Endothelial cell of umbilical vein (primary cell): ENCODE measurements around the gene SYNE1. TPM values are rescaled to one million over a fixed set of nuclear protein-coding genes. Genes with fewer than 3 reads are reported as not detected.

Experiments used
- BruUV-seq: library from RNA; stranded (reverse); fragments of 400-500 nt; replicated peaks from 2 replicates; lab custom pipeline; 2021; lab: Mats Ljungman, UMichigan
- CTCF ChIA-PET: fragments of 300-600, 350-600 bp; sonication (Branson Sonifier 250); formaldehyde crosslinking; loops from one replicate; lab custom pipeline; 2021; ENCODE audit warnings: antibody characterized with exemption, inconsistent platforms; lab: Charles Lee
- POLR2A ChIA-PET: fragments of 300-600, 350-600 bp; sonication (Branson Sonifier 250); formaldehyde crosslinking; loops from one replicate; lab custom pipeline; 2021; ENCODE audit warnings: antibody characterized with exemption, inconsistent platforms; lab: Charles Lee
- DNase-seq: peaks from one replicate; pipeline ENCODE4 v3.0.0-alpha.2; 2011; ENCODE audit warnings: low read depth, low spot score
- FAIRE-seq: peaks from 2 replicates; lab custom pipeline; 2011; peaks lifted over from hg19 to GRCh38; lab: Jason Lieb, UNC
- H2AFZ ChIP-seq: 2 replicates; pipeline ENCODE4 v1.6.0; 2012; ENCODE audit warnings: low read depth, low read length, control low read depth, inconsistent platforms
- H3K27ac ChIP-seq: 2 replicates; pipeline ENCODE4 v1.5.1; 2011; ENCODE audit warnings: low read depth, mild to moderate bottlenecking, control low read depth, low read length, moderate library complexity; ENCODE audit not compliant: insufficient read depth
- H3K27me3 ChIP-seq, 2 experiments: 2 replicates each; pipeline versions ENCODE4 v1.6.0 to v1.6.1; 2011; ENCODE audit warnings: low read length in 2 of 2, mixed read lengths in 1 of 2; ENCODE audit not compliant: control insufficient read depth in 2 of 2, insufficient read depth in 2 of 2
- H3K36me3 ChIP-seq, 2 experiments: 2 replicates in 1 of 2; 3 replicates in 1 of 2; pipeline ENCODE4 v1.5.1; 2011; ENCODE audit warnings: low read length in 2 of 2, mild to moderate bottlenecking in 1 of 2, moderate library complexity in 1 of 2; ENCODE audit not compliant: control insufficient read depth in 2 of 2, insufficient read depth in 2 of 2; ENCODE audit errors: extremely low read depth in 1 of 2
- H3K4me1 ChIP-seq: 3 replicates; pipeline ENCODE4 v1.5.1; 2011; ENCODE audit warnings: mild to moderate bottlenecking, low read length; ENCODE audit not compliant: control insufficient read depth, insufficient read depth; ENCODE audit errors: extremely low read depth
- H3K4me2 ChIP-seq: 2 replicates; pipeline ENCODE4 v1.6.1; 2011; ENCODE audit warnings: low read length, control low read depth, mixed read lengths; ENCODE audit not compliant: insufficient read depth
- H3K4me3 ChIP-seq, 3 experiments: fragments of 200-600 bp in 1 of 3; sonication (generic), shearing (Covaris generic) in 1 of 3; replicated peaks in 1 of 3; 2 replicates each; pipeline ENCODE4 v1.5.1; 2011 to 2016; ENCODE audit warnings: control low read depth in 3 of 3, low read length in 3 of 3, mild to moderate bottlenecking in 2 of 3, inconsistent platforms in 1 of 3, low read depth in 1 of 3, moderate library complexity in 1 of 3; ENCODE audit not compliant: insufficient read depth in 1 of 3
- H3K79me2 ChIP-seq: 2 replicates; pipeline ENCODE4 v1.6.0; 2012; ENCODE audit warnings: low read length, inconsistent platforms; ENCODE audit not compliant: control insufficient read depth, insufficient read depth
- H3K9ac ChIP-seq: replicated peaks from 2 replicates; pipeline ENCODE3; 2011; ENCODE audit warnings: low read length, control low read depth; ENCODE audit not compliant: insufficient read depth; ENCODE audit errors: extremely low read depth
- H3K9me1 ChIP-seq: replicated peaks from 3 replicates; pipeline ENCODE4 v1.6.0; 2011; ENCODE audit warnings: mild to moderate bottlenecking, low read length; ENCODE audit not compliant: control insufficient read depth, insufficient read depth; ENCODE audit errors: extremely low read depth
- H3K9me3 ChIP-seq: replicated peaks from 2 replicates; pipeline ENCODE4 v1.5.1; 2012; ENCODE audit warnings: low read length, inconsistent platforms; ENCODE audit not compliant: control insufficient read depth, insufficient read depth
- H4K20me1 ChIP-seq: replicated peaks from 2 replicates; pipeline ENCODE3; 2011; ENCODE audit warnings: mild to moderate bottlenecking, low read length; ENCODE audit not compliant: control insufficient read depth, insufficient read depth; ENCODE audit errors: extremely low read depth
- CTCF ChIP-seq, 2 donors: IDR thresholded peaks; 1 replicate in 1 of 2; 2 replicates in 1 of 2; pipeline ENCODE4 v1.5.1; 2011; ENCODE audit warnings: low read length in 2 of 2, mild to moderate bottlenecking in 2 of 2, moderate library complexity in 2 of 2, control low read depth in 1 of 2, inconsistent platforms in 1 of 2, low read depth in 1 of 2; ENCODE audit not compliant: insufficient read depth in 1 of 2; ENCODE audit errors: extremely low read depth in 1 of 2
- EZH2 ChIP-seq: IDR thresholded peaks from 2 replicates; pipeline ENCODE4 v1.6.1; 2012; ENCODE audit warnings: borderline replicate concordance, low read depth, mild to moderate bottlenecking, moderate library complexity, low read length, inconsistent platforms; ENCODE audit not compliant: severe bottlenecking
- FOS ChIP-seq: IDR thresholded peaks from 2 replicates; pipeline ENCODE4 v1.6.1; 2011; ENCODE audit warnings: mild to moderate bottlenecking, low read length, moderate library complexity, borderline replicate concordance; ENCODE audit not compliant: insufficient read depth
- GATA2 ChIP-seq: IDR thresholded peaks from 2 replicates; pipeline ENCODE4 v1.7.0; 2011; ENCODE audit warnings: low read depth, mild to moderate bottlenecking, moderate library complexity, mixed read lengths, low read length; ENCODE audit not compliant: insufficient read length, insufficient read depth
- MAX ChIP-seq: IDR thresholded peaks from 2 replicates; pipeline ENCODE4 v1.6.1; 2011; ENCODE audit not compliant: insufficient read depth, insufficient read length
- MYC ChIP-seq: IDR thresholded peaks from one replicate; pipeline ENCODE4 v1.6.1; 2011; ENCODE audit warnings: mild to moderate bottlenecking, low read depth, low read length
- POLR2A ChIP-seq: IDR thresholded peaks from 2 replicates; pipeline ENCODE4 v1.6.1; 2012; ENCODE audit warnings: low read depth, mild to moderate bottlenecking, control low read depth, low read length
- dilution Hi-C: fragments of 300-500 bp; cut with MboI; formaldehyde crosslinking; loops from one replicate; pipeline ENCODE4 v1.15.0; 2019; ENCODE audit warnings: low sequenced_read_pairs; ENCODE audit not compliant: extremely low pct_ligation_motif_present
- intact Hi-C: fragments of 100-400 bp; cut with micrococcal nuclease; formaldehyde crosslinking; loops from one replicate; pipeline ENCODE4 v1.10.0; 2022
- polyA plus RNA-seq, 4 experiments: library from polyadenylated mRNA; depleted of rRNA in 3 of 4; stranded (reverse) in 3 of 4; unstranded in 1 of 4; fragments of >200 nt; gene quantifications; 2 replicates each; pipeline versions ENCODE4 v1.2.1 to v1.2.3, GENCODE V29; 2011 to 2012; ENCODE audit warnings: missing spikeins in 1 of 4
- total RNA-seq: library from RNA; stranded (reverse); gene quantifications from 2 replicates; pipeline ENCODE4 v1.2.3, GENCODE V29; 2021

Gene SYNE1
- total and polyA plus RNA-seq, 2 donors (not counting 3 experiments of a cell fraction or from before 2014, with no cell fraction given), result 26.5 to 52.3 TPM

GRCh38 chr6:152399399-152399798 lies 237.8 kb downstream of the SYNE1 start:
- FAIRE-seq, result no peak
- H3K36me3 ChIP-seq, result no peaks in the 10 kb centered on the region
- ChIA-PET CTCF (interaction anchor here (1.3 to 1.4 kb wide), 2 partner anchors 43 to 61 kb away, joined by 3 to 4 read pairs; no protein-coding TSS in a partner anchor), POLR2A (no interaction called here)
- no peaks in the 10 kb centered on the region for H3K4me1 ChIP-seq
- no peaks in the 10 kb centered on the region for H3K79me2 ChIP-seq
- no peak overlapping the region for H3K4me3 ChIP-seq
- intact Hi-C loops, result no loop called here
- no peak overlapping the region for H3K4me2 ChIP-seq
- no peak for DNase-seq
- H4K20me1 ChIP-seq, result no peaks in the 10 kb centered on the region
- dilution Hi-C loops, result no loop called here
- H2AFZ ChIP-seq, result no peak overlapping the region
- H3K9me1 ChIP-seq, result no peaks in the 10 kb centered on the region
- no peaks in the 10 kb centered on the region for H3K9me3 ChIP-seq
- H3K27me3 ChIP-seq, result no peaks in the 10 kb centered on the region
- TF ChIP-seq MAX, result no peak
- TF ChIP-seq MYC, result no peak
- no peak for TF ChIP-seq FOS
- no TSS peak for BruUV-seq
- no peak overlapping the region for H3K27ac ChIP-seq
- no peak overlapping the region for H3K9ac ChIP-seq

DNA sequence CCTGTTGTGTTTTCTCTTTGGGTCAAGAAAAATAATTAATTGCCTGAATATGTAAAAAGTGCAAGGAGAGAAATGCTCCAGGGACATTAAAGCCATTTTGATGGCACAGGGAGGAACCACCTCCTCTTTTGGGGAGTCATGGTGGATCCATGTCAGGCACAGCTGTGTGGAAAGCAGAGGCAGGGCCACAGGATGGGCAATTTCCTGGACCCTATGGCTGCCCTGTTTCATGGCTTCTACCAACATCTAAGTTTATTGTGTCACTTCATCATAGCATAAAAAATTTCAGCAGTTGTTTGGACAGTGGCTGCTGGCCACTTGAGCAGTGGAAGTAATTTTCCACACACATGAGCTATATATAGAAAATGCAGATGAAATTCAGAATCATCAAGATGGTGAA lies 238.2 kb downstream of the SYNE1 start:
- H3K9me1 ChIP-seq, result no peaks in the 10 kb centered on the region
- no peak overlapping the region for H3K4me2 ChIP-seq
- H3K4me1 ChIP-seq, result no peaks in the 10 kb centered on the region
- no peak for TF ChIP-seq EZH2
- TF ChIP-seq POLR2A, result no peak
- no peak for TF ChIP-seq MYC
- no peak for TF ChIP-seq GATA2
- no peak for TF ChIP-seq CTCF (IDR thresholded peaks at IDR 0.05; ENCODE audit: extremely low read depth in 1 of 2, insufficient read depth in 1 of 2, low read depth in 1 of 2, low read length in 2 of 2)
- TF ChIP-seq FOS, result no peak
- no peak overlapping the region for H3K27ac ChIP-seq
- ChIA-PET POLR2A (no interaction called here), CTCF (interaction anchor here (1.3 to 1.4 kb wide), 2 partner anchors 42 to 61 kb away, joined by 3 to 4 read pairs; no protein-coding TSS in a partner anchor)
- dilution Hi-C loops (no loop called here), intact Hi-C loops (no loop called here)
- no peaks in the 10 kb centered on the region for H3K9me3 ChIP-seq
- DNase-seq, result no peak
- no peaks in the 10 kb centered on the region for H4K20me1 ChIP-seq
- H3K79me2 ChIP-seq, result no peaks in the 10 kb centered on the region
- no peak for FAIRE-seq
- no peaks in the 10 kb centered on the region for H3K36me3 ChIP-seq
- no TSS peak for BruUV-seq
- H2AFZ ChIP-seq, result no peak overlapping the region
- H3K27me3 ChIP-seq, result no peaks in the 10 kb centered on the region
- H3K9ac ChIP-seq, result no peak overlapping the region
- H3K4me3 ChIP-seq, result no peak overlapping the region
